GM19467 (cell line): ENCODE data around the gene WWOX.

Experiments used
- ATAC-seq: cut with Tn5 transposase; IDR thresholded peaks from one replicate; pipeline ENCODE4 v1.9.1; 2021; ENCODE audit warnings: mild to moderate bottlenecking, moderate library complexity; ENCODE audit not compliant: unreplicated experiment

The WWOX gene

DNA sequence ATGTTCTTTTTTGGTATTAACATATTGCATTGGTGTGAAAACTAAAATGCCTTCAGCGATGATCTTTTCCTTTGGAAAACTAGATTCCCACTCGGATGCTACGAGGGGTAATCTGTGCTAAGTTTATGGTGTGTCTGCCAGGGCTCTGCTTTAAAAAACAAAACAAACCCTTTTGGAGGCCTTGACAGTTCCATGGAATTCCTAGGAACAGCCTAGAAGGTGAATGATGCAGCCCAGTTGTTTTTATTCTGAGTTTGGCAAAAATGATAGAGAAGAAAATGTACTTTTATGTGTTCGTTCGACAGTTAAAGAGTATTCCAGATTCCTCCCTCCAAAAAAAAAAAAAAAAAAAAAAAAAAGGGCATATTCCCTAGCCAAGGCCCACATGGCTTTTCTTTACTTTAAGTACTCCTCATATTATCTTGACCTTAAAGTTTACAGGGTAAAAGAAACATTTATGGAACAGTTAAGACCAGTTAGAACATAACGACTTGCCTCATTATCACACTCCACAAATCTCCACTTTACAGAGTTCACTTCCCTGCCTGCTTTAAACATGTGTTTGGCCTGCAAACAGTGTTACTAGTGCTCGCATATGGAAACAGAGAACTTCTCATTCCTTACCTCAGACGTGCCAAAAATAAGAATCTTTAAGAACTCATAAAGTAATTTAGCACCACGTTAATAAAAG, 159.1 kb downstream of the WWOX start:
- ATAC-seq = no peak

DNA sequence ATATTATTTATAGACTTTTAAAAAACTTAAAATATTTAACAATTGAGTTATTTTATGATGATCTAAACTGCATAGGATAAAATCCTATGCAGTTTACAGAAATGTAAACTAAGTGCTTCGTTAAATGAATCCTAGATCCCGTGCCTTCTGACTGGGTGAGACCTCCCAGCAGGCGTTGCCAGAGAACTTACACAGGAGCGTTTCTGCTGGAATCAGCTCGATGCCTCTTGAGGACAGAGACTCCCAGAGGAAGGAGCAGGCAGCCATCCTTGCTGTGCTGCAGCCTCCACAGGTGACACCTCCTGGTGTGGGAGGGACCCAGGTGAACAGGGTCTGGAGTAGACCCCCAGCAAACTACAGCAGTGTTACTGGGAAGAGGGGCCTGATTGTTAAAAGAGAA, 160.4 kb downstream of the WWOX start:
- ATAC-seq = no peak

DNA sequence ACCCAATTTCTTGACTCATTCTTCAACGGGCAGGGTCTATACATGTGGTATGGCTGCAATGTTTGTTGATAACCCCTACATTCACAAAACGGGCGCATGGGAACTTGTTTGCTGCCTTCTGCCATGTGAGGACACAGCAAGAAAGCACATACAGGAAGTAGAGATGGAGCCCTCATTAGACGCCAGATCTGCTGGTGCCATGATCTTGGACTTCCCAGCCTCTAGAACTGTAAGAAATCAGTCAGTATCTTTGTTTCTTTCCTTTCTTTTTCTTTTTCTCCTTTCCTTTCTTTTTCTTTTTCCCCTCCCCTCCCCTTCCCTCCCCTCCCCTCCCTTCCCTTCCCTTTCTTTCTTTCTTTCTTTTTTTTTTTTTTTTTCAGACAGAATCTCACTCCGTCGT, 165.2 kb downstream of the WWOX start:
- no peak for ATAC-seq

DNA sequence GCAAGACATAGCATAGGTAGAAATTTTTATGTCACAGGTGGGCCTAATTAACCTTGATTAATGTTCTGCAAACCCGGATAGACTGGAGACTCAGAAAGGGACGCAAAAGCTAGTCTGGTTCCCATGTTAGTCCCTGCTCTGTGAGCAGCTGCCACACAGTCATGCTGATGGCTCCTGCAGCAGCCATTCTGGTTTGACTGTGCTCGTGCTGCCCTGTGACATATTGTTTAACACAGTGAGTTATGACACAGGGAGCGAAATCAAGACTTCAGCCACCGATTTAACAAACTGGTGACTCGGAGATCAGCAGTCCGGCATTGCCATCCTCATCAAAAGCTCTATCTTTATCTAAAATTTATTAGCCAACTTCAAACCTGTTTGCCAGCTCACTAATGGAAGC, 169.8 kb downstream of the WWOX start:
- no peak for ATAC-seq

DNA sequence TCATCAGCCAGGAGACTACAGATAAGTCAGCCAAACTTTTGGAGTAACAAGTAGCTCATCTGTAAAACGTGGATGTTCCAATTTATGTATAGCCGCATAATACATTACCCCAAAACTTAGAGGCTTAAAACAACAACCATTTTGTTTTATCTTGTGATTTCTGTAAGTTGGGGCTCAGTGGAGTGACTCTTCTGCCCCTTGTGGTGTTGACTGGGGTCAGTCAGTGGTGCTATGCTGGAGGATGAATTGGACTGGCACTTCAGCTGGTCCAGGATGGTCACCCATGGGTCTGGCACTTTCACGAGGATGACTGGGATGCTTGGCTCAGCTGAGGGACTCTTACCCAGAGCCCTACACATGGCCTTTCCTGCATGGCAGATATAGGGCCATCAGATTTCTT, 172.5 kb downstream of the WWOX start:
- ATAC-seq = no peak

DNA sequence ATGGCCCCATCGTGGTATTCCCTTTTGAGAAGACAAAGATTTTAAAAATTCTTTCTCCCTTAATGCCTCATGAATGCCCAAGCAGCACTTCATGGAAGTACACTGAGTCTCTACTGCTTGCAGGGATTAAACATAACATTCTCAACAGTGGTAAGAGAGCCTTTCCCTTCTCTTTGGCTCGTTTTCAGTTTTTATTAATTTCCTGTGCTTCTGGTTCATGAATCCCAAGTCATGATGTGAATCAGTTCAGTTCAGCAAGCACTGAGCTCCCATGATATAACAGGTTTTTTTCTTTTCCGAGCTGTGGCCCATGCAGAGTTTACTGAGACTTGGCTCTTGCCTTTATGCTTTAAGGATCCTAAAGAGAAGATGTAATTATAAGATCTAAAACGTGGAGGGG, 175.3 kb downstream of the WWOX start:
- no peak for ATAC-seq

DNA sequence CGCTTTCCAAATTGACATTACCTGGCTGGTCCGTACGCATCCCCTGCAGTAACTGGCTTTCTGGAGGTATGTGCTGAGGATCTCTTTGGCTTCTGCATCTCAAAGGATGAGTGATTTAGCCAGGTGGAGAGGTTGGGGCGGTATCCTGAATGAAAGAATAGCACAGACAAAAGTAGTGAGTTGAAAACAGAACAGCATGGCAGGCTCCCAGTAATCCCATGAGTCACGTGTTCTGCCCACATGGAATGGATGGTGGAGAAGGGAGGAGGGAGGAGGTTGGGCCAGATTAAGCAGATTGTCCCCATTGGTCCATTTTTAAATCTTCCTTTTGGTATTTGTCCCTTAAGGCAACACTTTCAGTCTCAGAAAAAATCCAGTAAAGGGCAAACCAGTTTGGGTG, 176.0 kb downstream of the WWOX start:
- ATAC-seq = no peak

DNA sequence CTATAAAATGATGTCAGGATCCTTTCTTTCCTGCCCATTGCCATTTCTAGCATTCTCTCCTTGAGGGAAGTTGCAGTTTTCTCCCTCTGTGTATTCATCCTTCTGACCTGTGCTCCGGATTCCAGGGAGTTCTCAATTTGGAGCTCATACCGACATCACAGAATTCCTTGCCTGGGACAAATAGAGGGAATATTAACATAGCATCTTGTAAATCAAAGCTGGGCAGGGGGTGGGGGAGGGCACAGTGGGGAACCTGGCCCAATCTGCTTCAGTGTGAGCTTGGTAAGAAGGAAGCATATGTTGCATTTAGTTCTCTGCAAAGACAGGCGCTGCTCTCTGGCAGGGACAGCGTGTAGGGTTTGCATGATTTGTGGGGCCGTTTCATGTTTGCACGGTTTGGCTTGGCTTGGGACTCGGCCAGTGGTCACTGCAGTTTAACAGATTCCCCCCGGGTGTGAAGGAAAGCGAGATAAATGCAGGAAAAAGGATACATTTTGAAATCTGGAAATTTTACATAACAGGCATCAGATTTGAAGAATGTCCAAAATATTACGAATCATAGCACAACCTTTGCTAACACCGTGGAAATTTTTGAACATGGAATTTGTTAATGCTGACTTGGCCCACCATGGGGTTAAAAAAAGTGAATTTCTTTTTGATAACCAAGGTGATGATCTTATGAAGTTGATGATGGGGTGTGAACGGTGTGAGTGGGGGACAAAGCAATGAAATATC, 178.0 kb downstream of the WWOX start:
- no peak for ATAC-seq

DNA sequence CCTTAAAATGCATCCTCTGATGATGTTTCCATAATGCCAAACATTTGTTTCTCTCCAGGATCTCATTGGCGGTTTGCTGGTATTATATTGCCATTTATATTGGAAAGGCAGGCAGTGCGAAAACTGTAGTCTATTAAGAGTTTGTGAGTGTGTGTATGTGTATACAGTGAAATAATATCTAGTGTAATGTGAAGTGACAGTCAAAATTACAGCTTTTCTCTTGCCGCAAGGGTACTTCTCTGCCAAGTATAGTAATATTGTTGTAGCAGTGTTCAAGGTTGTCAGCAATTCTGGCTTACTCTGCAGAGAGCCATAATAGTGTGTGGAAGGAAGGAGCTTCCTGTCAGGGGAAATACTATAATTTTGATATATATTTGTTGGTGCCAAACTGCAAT, 178.6 kb downstream of the WWOX start:
- no peak for ATAC-seq

DNA sequence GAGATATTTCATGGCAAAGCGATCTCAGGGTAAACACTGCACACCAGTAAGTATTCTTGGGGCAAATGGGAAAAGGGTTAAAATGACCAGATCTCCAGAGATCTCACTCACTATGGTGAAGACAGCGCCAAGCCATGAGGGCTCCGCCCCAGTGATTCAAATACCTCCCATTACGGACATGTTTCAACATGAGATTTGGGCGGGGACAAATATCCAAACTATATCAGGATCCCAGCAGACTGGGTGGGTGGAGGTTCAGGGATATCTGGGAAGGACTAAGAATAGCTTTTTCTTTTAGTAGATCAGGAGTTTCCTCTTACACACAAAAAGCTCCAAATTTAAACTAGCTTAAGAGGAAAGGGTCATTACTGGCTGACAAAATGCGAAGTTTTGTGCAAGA, 181.7 kb downstream of the WWOX start:
- ATAC-seq = no peak

DNA sequence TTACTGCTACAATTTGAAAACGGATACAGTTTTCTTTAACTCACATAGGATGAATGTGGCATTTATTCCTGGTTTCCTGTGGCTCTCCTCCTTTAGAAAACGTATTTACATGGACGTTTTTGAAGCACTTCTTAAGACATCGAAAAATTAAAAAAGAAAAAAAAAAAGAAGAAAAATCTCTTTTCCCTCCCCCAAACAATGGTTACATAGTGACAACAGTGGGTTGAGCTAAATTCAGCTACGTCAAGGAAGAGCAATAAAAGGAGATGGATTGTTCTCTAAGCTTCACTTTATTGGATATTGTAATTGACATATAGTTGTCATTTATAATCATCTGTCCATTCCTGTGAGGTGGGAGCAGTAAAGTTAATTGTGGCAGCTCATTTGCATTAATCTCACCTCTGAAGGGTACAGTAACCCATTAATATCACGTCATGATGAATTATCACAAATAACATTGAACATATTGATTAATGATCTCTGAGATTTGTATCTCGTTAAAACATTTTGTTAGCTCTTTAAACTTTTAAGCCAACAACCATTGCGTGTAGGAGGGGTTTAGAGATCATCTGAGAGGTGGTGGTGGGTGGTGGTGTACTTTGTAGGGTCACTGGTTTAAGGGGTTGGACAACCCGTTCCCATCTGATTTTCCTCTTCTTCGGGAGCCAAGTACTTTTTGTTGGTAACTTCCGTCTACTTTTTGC, 184.2 kb downstream of the WWOX start:
- no peak for ATAC-seq

DNA sequence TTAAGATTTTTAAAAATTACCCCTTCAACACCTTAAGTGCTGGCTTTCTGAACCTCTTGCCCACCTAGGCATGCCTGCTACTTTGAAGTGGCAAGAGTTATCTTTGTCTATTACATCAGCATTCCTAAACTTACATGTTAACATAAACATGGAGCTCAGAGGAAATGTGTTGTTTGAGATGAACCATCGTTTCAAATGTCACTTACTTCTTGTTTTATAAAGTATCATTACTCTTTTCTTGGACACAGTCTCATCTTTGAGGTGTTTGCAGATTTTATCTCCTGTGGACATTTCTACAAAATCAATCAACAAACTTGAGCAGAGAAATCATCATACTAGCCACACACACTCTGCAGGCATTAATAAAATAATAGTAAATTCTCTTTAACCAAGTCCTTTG, 184.9 kb downstream of the WWOX start:
- no peak for ATAC-seq

DNA sequence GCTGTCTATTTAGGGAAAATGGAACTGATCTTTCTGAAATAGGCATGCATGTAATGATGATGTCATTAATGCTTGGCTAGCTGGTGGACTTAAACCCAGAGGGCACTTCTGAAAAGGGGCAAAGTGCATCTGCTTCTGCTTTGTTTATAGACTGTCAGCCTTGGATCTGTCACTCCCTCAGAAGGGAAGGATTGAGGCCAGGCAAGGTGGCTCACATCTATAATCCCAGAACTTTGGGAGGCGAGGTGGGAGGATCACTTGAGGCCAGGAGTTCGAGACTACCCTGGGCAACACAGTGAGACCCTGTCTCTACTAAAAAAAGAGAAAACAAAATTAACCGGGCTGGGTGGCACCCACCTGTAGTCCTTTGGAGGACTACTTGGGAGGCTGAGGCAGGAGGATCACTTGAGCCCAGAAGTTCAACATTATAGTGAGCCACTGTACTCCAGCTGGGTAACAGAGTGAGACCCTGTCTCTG, 185.5 kb downstream of the WWOX start:
- no peak for ATAC-seq

DNA sequence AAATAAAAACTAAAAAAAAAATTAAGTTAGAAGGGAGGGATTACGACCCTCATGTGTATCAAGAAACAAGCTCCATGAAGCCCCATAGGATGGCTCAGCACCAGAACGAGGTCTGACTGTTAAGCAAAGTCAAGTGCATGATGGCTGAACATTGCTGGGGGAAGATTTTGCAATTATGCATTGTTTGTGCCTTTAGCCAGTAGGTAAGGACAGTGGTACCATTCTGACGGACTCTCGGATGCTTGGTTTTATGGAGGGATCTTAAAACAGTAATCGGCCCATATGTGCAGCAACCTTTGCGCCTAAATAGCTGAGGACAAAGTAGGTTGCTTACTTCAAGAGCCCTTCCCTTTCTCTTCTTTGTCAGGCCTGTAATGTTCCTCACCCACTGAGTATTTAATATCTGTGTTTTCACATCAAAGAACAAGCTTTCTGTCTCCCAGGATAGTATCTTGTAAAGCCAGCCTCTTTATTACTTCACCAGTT, 186.0 kb downstream of the WWOX start:
- no peak for ATAC-seq

DNA sequence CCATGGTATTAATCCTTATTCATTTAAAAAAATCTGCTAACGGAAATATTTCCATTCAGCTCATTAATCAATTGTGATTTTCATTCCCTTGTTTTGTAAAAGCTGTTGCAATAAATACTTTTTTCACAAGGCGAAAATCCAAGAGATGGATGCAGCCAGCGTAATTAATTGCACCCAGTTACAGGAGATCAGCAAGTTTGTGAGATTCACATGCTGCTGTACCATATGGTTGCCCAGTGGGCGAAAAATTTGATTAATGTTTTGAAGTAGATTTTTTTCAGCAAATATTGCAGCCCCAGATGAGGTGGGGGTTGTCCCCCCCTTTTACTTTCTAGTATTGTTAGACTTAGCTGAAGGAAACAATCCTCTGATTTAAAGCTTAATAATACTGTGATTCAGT, 186.6 kb downstream of the WWOX start:
- ATAC-seq = no peak

DNA sequence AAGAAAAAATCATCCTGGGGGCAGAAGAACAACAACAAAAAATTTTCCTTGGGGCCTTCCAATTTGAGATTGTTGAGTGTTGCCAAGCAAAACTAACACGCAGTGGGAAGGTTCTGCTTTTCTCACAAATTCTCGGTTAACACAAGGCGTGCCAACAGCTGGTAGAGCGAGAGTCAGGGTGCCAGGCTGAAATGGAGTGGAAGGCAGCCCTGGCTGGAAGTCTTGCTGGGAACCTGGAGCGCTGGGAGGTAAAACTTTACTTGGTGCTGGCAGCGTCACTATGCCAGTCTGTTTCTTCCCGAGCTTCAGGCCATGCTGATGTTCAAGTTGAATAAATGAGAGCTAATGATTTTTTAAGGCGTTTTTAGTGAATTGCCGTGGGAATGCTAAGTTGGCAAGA, 189.4 kb downstream of the WWOX start:
- no peak for ATAC-seq

DNA sequence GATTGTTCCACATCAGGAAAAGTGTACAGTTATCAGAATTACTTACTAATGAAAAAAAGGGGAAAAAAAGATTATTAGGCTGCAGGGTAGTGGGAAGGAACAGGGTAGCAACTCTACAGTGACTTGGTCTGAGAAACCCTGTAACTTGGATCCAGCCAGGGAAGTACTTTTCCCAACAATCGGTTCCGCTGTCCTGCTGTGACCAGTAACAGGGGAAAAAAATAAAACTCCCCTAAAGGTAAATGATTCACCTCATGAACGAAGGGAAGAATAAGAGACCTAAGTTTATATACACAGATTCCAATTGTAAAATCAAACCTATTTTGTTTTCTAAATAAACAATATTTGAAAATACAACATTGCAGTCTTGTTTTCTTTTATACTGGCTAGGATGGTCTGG, 189.9 kb downstream of the WWOX start:
- no peak for ATAC-seq

DNA sequence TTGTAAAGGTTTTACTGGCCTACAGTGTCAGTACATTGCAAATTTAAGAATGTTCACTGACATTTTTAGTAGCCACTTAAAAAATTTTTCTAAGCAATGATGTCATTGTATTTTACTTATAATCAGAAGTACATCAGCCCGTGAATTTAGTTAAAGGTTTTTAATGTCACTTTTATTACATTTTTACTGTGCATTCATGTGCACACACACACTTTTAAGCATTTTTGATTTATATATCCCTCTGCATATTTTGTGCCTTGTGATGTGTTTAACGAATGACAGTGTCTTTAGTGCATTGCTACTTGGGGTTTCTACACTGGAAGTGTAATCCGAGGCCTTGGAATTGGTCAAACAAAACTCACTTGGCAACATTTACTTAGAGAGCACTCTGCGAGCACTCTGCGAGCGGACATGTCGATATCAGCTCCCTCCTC, 190.4 kb downstream of the WWOX start:
- ATAC-seq = no peak

DNA sequence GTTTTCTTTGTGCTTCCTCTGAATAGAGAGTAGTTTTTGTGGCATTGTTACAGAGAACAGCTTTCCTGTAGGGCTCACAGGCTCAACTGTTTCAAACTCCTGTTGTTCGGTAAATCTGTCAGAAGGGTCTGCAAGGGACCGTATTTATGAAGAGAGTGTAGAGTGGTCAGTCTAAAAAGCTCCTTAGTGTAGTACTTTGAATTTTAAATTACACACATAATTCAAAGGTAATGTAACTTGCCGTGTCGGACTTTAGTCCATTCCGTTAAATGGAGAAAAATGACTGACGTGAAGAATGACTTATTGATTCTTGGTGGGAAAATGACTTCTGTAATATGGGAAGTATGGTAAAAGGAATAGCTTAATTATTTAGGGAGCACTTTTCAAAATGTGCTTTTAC, 190.9 kb downstream of the WWOX start:
- ATAC-seq = no peak

DNA sequence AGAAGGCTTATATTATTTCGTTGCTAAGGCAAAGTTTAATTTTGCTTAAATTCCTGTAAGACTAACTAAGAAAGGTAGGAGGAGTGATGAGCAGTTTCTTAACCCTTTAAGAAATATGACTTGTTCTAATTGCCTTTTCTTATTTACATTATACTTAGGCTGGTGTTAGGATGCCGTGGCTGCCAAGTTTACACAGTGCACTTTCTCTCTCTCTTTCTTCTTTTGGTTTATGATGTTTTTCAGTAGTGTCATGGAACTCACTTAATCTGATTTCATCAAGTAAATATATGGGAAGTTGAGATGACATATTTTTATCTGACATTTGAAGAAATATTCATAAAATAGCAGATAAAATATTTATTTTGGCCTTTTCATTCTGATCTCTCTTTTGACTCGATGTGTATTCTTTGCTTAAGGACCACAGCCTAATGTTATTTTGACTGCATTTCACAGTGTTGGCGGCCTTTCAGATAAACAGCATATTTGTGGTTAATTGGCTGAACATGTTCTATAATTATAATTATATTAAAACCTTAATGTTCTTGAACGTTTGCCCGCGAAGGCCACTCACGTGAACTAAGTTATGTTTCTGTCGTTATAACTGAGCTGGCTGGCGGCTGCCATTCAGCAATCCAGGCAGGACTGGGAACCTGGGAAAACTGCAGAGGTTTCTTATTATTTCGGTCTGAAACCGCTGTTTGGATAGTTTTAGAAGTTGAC, 191.6 kb downstream of the WWOX start:
- ATAC-seq = no peak

DNA sequence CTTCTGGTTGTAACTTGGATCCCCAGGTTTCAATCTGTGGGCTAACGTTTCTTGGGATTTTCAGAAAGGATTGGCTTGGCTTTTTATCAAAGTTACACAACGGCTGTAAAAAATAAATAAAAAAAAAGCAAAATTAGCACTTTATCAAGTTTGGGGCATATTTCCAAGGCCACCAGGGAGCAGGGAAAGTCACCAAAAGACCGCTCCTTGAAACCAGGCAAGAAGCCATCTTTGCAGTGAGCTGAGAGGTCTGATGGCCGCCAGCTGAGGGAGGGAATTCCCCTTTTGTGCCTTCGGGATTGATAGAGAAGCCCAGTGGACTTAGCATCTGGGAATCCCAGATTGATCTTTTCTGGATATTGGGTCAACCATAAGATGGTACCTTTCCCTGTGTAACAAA, 192.2 kb downstream of the WWOX start:
- no peak for ATAC-seq
